Caki2 (cell line): ENCODE data around the gene RABL6. TPM values are rescaled to one million over a fixed set of nuclear protein-coding genes. Genes with fewer than 3 reads are reported as not detected.
"Not testable (repeated sequence)": the region's sequence is repeated elsewhere in the genome, so short reads cannot be mapped to it uniquely, and the experiment has no call there.

Experiments used
- DNase-seq: peaks from one replicate; pipeline ENCODE4 v3.0.0-alpha.2; 2015; ENCODE audit warnings: low read depth
- in situ Hi-C: cut with HindIII; loops from 2 replicates; pipeline ENCODE4 v1.10.0; 2016; ENCODE audit warnings: low sequenced_read_pairs, low pct_unique_long_range_greater_than_20kb, mixed read lengths
- total RNA-seq: library from RNA; depleted of rRNA; stranded (reverse); fragments of >200 nt; shearing (Covaris generic); gene quantifications from 2 replicates; pipeline ENCODE4 v1.2.3, GENCODE V29; 2014; ENCODE audit warnings: low replicate concordance

Gene RABL6
- total RNA-seq, 1 experiment from 2014 or later, result 103 TPM

- DNase-seq, result peak; percentile 31
- in situ Hi-C loops, result no loop called here
These were observed 32.6 kb downstream of the RABL6 start for GRCh38 chr9:136840140-136840876.

GRCh38 chr9:136840877-136841645 lies 33.3 kb downstream of the RABL6 start:
- peak; percentile 79 for DNase-seq
- in situ Hi-C loops, result no loop called here

GRCh38 chr9:136841646-136842379 lies 34.1 kb downstream of the RABL6 start:
- in situ Hi-C loops, DNase-seq: not testable (repeated sequence)

DNA sequence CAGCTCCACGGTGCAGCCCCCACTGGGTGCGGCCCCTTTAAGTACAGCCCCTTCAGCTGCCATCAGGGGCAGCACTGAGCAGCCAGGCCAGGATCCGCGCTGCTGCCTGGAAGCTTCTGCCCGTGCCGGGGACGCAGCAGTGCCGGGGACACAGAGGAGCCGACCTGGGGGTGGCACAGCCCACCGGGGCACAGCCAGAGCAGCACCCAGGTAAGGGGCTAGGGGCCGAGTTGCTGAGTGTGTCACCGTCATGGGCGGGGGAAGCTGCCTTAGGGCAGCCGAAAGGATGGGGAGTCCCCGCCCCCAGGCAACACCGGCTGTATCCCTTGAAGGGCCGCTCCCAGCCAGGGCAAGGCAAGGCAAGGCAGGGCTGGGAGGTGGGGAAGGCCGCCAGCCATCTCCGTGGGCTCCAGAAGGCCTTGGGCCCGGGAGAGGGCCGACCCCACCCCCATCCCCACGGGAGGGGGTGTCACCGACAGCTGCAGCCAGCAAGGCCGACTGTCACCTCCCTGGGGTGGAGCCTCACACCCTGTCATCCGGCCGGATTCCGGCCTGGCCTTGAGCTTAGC lies 34.7 kb downstream of the RABL6 start, which contains the start of gene AJM1:
Gene AJM1 (plus strand): TSS at position 99 of the 569 bp plus-strand sequence. CDS start 1,937 bp downstream, outside the sequence.
- peak; percentile 70 for DNase-seq
- in situ Hi-C loops, result not testable (repeated sequence)

- in situ Hi-C loops, DNase-seq: not testable (repeated sequence)
These were observed 35.5 kb downstream of the RABL6 start for GRCh38 chr9:136843159-136843800.

- DNase-seq, in situ Hi-C loops: not testable (repeated sequence)
These were observed 36.3 kb downstream of the RABL6 start for GRCh38 chr9:136843801-136844740.

- no peak for DNase-seq
- in situ Hi-C loops, result no loop called here
These were observed 37.2 kb downstream of the RABL6 start for GRCh38 chr9:136844761-136845464.

GRCh38 chr9:136845465-136846260 lies 37.9 kb downstream of the RABL6 start:
- in situ Hi-C loops, result no loop called here
- DNase-seq, result no peak

DNA sequence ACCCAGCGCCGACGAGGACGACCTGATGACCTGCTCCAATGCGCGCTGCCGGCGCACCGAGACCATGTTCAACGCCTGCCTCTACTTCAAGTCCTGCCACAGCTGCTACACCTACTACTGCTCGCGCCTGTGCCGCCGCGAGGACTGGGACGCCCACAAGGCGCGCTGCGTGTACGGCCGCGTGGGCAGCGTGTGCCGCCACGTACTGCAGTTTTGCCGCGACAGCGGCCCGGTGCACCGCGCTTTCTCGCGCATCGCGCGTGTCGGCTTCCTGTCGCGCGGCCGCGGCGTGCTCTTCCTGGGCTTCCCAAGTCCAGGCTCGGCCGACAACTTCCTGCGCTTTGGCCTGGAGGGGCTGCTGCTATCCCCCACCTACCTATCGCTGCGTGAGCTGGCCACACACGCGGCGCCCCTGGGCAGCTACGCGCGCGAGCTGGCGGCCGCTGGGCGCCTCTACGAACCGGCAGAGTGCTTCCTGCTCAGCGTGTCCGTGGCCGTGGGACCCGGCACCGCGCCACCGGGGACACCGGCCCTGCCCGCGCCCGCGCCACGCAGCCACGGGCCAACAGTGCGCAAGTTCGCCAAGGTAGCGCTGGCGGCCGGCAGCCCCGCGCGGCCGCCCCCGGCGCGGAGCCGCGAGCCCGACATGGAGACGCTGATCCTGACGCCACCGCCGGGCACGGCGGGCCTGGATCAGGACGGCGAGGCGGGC lies 38.8 kb downstream of the RABL6 start:
- in situ Hi-C loops, result no loop called here
- no peak for DNase-seq

- in situ Hi-C loops, result no loop called here
These were observed 39.5 kb downstream of the RABL6 start for GRCh38 chr9:136847088-136847825.

DNA sequence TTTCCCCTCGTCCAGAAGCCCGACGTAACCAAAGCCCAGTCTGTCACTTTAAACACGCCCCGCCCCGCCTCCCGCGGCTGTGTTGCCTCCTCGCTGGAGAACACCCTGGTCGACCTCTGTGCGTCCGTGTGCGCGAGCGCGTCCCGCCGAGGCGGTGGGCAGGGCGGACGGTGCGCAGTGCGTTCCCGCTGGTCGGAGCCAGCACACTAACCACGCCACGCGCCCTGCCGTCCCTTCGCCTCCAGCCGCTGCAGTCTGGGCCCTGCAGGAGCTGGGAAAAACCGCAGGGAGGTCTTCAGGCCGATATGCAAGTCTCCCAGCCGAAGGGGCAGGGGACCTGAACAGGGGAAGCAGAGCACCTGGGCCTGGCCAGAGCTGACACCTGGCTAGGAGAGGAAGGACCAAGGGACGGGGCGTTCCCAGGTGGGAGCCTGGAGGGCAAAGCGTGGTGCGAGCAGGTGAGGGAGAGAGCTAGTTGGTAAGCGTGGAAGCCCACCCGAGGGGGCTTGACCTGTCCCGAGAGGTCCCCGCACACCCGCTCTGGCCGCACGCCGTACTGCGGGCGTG lies 40.2 kb downstream of the RABL6 start:
- DNase-seq, result peak; percentile 91
- in situ Hi-C loops, result no loop called here

More at GRCh38 chr9:136847088-136847825, 39.5 kb downstream of the RABL6 start:
- DNase-seq, result no peak

DNA sequence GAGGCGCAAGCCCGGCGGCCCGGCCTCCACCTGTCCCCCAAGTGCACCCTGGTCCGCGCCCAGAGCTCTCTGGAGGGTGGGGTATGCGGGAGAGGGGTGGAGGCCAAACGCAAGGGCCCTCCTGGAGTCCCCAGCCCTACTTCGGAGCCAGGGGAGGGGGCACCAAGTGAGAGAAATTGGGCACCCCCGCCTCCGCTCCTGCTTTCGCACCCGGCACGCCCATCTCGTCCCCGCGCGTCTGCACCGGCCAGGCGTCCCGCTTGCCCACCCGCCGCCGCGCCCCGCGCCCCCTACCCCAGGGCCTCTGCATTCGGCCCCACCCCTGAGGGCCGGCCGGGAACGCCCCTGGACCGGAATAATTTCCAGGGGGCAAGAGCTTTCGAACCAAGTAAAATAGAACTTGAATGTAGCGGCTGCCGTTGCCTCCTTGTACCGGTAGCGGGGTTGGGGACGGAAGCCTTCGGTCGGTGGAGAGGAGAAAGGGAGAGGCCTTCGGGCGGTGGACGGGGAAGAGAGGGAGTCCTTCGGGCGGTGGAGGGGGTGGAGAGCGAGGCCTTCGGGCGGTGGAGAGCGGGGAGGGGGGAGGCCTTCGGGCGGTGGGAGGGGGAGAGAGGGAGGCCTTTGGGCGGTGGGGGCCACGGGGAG lies 40.8 kb downstream of the RABL6 start:
- in situ Hi-C loops, result no loop called here
- peak; percentile 55 for DNase-seq

GRCh38 chr9:136849038-136849959 lies 41.6 kb downstream of the RABL6 start, which contains the start of gene PHPT1:
PHPT1 (plus strand) TSS chr9:136849409; CDS start chr9:136849431, 22 bp downstream.
- peak; percentile 98 for DNase-seq
- in situ Hi-C loops, result no loop called here
